HepG2 (cell line): ENCODE measurements around the gene MTO1. TPM values are rescaled to one million over a fixed set of nuclear protein-coding genes. Genes with fewer than 3 reads are reported as not detected.

Experiments
- DMAP1 ChIP-seq: IDR thresholded peaks from 2 replicates; pipeline ENCODE4 v1.6.1; 2016
- EEA1 ChIP-seq: sonication (generic); formaldehyde crosslinking; IDR thresholded peaks from 2 replicates; pipeline ENCODE4 v1.5.1; 2020; ENCODE audit warnings: mild to moderate bottlenecking, missing genetic modification reagents, borderline replicate concordance
- EP300 ChIP-seq, 3 experiments: sonication (generic) in 1 of 3; formaldehyde crosslinking in 1 of 3; IDR thresholded peaks; 2 replicates each; pipeline versions ENCODE4 v1.5.1 to v1.6.1; 2011 to 2020; ENCODE audit warnings: low read depth in 2 of 3, low read length in 2 of 3, borderline replicate concordance in 1 of 3, improper control_type of control experiment in 1 of 3, mild to moderate bottlenecking in 1 of 3, missing genetic modification reagents in 1 of 3, moderate library complexity in 1 of 3
- FOXP1 ChIP-seq, 2 experiments: fragments of 450-650 bp in 1 of 2; IDR thresholded peaks; 2 replicates each; pipeline ENCODE4 v1.6.1; 2017 to 2018; ENCODE audit warnings: antibody characterized with exemption in 1 of 2
- NCOA2 ChIP-seq: sonication (generic); formaldehyde crosslinking; IDR thresholded peaks from 2 replicates; pipeline ENCODE4 v1.8.0; 2022; ENCODE audit warnings: inconsistent platforms
- NFYB ChIP-seq: sonication (generic); formaldehyde crosslinking; IDR thresholded peaks from 2 replicates; pipeline ENCODE4 v1.4.0; 2020; ENCODE audit warnings: missing genetic modification reagents
- NFYC ChIP-seq: IDR thresholded peaks from 2 replicates; pipeline ENCODE4 v1.6.1; 2016; ENCODE audit warnings: missing genetic modification reagents, missing compliant biosample characterization
- RFX1 ChIP-seq: fragments of 450-650 bp; IDR thresholded peaks from 2 replicates; pipeline ENCODE4 v1.6.1; 2017
- SOX5 ChIP-seq: IDR thresholded peaks from 2 replicates; pipeline ENCODE4 v1.6.1; 2016; ENCODE audit warnings: borderline replicate concordance
- TEAD3 ChIP-seq: optimal IDR thresholded peaks from 2 replicates; pipeline ENCODE3; 2016; ENCODE audit warnings: borderline replicate concordance
- YY1 ChIP-seq: IDR thresholded peaks from 2 replicates; pipeline ENCODE4 v1.6.1; 2011; ENCODE audit warnings: low read length, low read depth, moderate library complexity, mild to moderate bottlenecking; ENCODE audit not compliant: insufficient read depth, insufficient replicate concordance
- ZBTB7A ChIP-seq: sonication (generic); formaldehyde crosslinking; IDR thresholded peaks from 2 replicates; pipeline ENCODE4 v1.8.0; 2022; ENCODE audit warnings: mild to moderate bottlenecking, missing genetic modification reagents
- ZNF10 ChIP-seq: sonication (generic); formaldehyde crosslinking; IDR thresholded peaks from 2 replicates; pipeline ENCODE4 v1.4.0; 2020; ENCODE audit warnings: mild to moderate bottlenecking, low read depth, missing genetic modification reagents, borderline replicate concordance
- ZNF20 ChIP-seq: sonication (generic); formaldehyde crosslinking; IDR thresholded peaks from 2 replicates; pipeline ENCODE4 v1.4.0; 2020; ENCODE audit warnings: mild to moderate bottlenecking, moderate library complexity, missing genetic modification reagents
- ZNF24 ChIP-seq: fragments of 450-650 bp; IDR thresholded peaks from 2 replicates; pipeline ENCODE4 v1.6.1; 2017; ENCODE audit warnings: antibody characterized with exemption, mild to moderate bottlenecking
- ZNF3 ChIP-seq: IDR thresholded peaks from 2 replicates; pipeline ENCODE4 v1.7.0; 2017; ENCODE audit warnings: inconsistent platforms
- ZNF557 ChIP-seq: sonication (generic); formaldehyde crosslinking; IDR thresholded peaks from 2 replicates; pipeline ENCODE4 v1.4.0; 2020; ENCODE audit warnings: missing genetic modification reagents
- ZNF567 ChIP-seq: sonication (generic); formaldehyde crosslinking; IDR thresholded peaks from 2 replicates; pipeline ENCODE4 v1.8.1; 2023; ENCODE audit warnings: mild to moderate bottlenecking, missing genetic modification reagents, borderline replicate concordance
- ZNF615 ChIP-seq: sonication (generic); formaldehyde crosslinking; IDR thresholded peaks from 2 replicates; pipeline ENCODE4 v1.5.0; 2020; ENCODE audit warnings: mild to moderate bottlenecking, missing genetic modification reagents, borderline replicate concordance
- ZNF709 ChIP-seq: sonication (generic); formaldehyde crosslinking; IDR thresholded peaks from 2 replicates; pipeline ENCODE4 v1.5.0; 2020; ENCODE audit warnings: mild to moderate bottlenecking, missing genetic modification reagents
- ZNF776 ChIP-seq: sonication (generic); formaldehyde crosslinking; IDR thresholded peaks from 2 replicates; pipeline ENCODE4 v1.4.0; 2020; ENCODE audit warnings: mild to moderate bottlenecking, missing genetic modification reagents
- polyA plus RNA-seq, 8 experiments: library from polyadenylated mRNA; depleted of rRNA in 3 of 8; stranded (reverse) in 7 of 8; unstranded in 1 of 8; fragments of >200 nt; fragmentation: Illumina TruSeq in 4 of 8; extraction: Trizol in 4 of 8; gene quantifications; 2 replicates each; pipeline versions ENCODE4 v1.2.1 to v1.2.3, GENCODE V29; 2011 to 2016; ENCODE audit warnings: low read depth in 4 of 8, missing spikeins in 1 of 8, mixed read lengths in 1 of 8; ENCODE audit not compliant: insufficient read depth in 1 of 8
- total RNA-seq, 5 experiments: library from RNA; depleted of rRNA; stranded (reverse); fragments of >200 nt; fragmentation: Illumina TruSeq; extraction: Trizol; gene quantifications; 2 replicates each; pipeline ENCODE4 v1.2.3, GENCODE V29; 2016; ENCODE audit warnings: low read depth in 1 of 5
- TF ChIP-seq, protein P1 (sequence below): sonication (generic); formaldehyde crosslinking; IDR thresholded peaks from 2 replicates; pipeline ENCODE4 v1.4.0; 2020; ENCODE audit warnings: missing genetic modification reagents
- TF ChIP-seq, protein P2 (sequence below): sonication (generic); formaldehyde crosslinking; IDR thresholded peaks from 2 replicates; pipeline ENCODE4 v1.5.0; 2020; ENCODE audit warnings: missing genetic modification reagents
- TF ChIP-seq, protein P3 (sequence below): sonication (generic); formaldehyde crosslinking; conservative IDR thresholded peaks from 2 replicates; pipeline ENCODE4 v1.5.0; 2020; ENCODE audit warnings: missing genetic modification reagents
- TF ChIP-seq, protein P4 (sequence below): sonication (generic); formaldehyde crosslinking; IDR thresholded peaks from 2 replicates; pipeline ENCODE4 v1.4.0; 2020; ENCODE audit warnings: missing genetic modification reagents

Gene MTO1
- total and polyA plus RNA-seq, 2 of the 13 experiments (the other 11 are each of a cell fraction or from before 2014, with no cell fraction given), result 21.1 to 45.3 TPM

DNA sequence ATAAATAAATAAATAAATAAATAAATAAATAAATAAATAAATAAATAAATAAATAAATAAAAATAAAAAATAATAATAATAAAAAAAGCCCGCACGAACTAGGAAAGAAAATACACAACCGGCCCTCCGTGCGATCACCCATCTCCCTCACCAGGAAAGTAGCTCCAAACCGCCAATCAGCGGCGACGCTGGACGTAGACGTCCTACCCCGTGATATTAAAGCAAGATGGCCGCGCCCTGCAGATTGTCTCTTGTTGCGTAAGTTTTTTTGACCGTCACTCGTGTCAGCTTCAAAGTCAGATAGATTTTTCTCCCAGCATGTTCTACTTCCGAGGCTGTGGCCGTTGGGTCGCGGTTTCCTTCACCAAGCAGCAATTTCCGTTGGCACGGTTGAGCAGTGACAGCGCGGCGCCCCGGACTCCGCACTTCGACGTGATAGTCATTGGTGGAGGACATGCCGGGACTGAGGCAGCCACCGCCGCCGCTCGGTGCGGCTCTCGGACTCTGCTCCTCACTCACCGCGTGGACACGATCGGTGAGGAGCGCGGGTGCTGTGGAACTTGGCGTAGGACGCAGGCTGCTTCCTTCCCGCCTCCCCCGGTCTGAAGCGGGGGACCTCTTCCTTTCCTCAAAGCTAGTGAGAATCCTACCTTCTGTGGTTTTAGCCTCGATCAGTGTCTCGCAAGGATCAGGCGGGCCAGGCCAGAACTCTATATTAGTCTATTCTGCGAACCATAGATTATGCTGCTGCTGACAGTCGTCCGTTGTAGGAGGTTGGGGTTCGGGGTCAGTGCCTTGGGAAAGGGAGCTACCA, at the start of gene MTO1 (continued):
- TF ChIP-seq ZNF10, result no peak
- peak; percentile 86 for TF ChIP-seq DMAP1 (CRISPR knock-in tag)
- TF ChIP-seq ZNF3 (CRISPR knock-in tag), result no peak
- 0 out of 2 replicates have a peak, but pooled peaks have one; percentile 32 for TF ChIP-seq ZNF557 (CRISPR knock-in tag)
- TF ChIP-seq, protein P1, sequence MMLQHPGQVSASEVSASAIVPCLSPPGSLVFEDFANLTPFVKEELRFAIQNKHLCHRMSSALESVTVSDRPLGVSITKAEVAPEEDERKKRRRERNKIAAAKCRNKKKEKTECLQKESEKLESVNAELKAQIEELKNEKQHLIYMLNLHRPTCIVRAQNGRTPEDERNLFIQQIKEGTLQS (CRISPR knock-in tag), result 0 out of 2 replicates have a peak, but pooled peaks have one; percentile 19
- peak; percentile 77 for TF ChIP-seq NFYC (CRISPR knock-in tag)
- no peak for TF ChIP-seq ZNF24
- TF ChIP-seq RFX1, result no peak
- TF ChIP-seq ZNF709 (CRISPR knock-in tag), result 0 out of 2 replicates have a peak, but pooled peaks have one; percentile 8
- peak; percentile 43 for TF ChIP-seq ZBTB7A (CRISPR knock-in tag)
- TF ChIP-seq, protein P2, sequence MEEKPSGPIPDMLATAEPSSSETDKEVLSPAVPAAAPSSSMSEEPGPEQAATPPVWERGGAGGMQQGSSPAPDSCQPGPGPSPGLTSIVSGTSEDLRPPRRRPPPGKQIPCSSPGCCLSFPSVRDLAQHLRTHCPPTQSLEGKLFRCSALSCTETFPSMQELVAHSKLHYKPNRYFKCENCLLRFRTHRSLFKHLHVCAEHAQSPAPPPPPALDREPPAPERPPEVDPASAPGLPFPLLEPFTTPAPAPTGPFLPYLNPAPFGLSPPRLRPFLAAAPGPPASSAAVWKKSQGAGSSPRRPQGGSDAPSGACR (CRISPR knock-in tag), result 0 out of 2 replicates have a peak, but pooled peaks have one; percentile 40
- TF ChIP-seq NFYB (CRISPR knock-in tag), result peak; percentile 79
- TF ChIP-seq, protein P3, sequence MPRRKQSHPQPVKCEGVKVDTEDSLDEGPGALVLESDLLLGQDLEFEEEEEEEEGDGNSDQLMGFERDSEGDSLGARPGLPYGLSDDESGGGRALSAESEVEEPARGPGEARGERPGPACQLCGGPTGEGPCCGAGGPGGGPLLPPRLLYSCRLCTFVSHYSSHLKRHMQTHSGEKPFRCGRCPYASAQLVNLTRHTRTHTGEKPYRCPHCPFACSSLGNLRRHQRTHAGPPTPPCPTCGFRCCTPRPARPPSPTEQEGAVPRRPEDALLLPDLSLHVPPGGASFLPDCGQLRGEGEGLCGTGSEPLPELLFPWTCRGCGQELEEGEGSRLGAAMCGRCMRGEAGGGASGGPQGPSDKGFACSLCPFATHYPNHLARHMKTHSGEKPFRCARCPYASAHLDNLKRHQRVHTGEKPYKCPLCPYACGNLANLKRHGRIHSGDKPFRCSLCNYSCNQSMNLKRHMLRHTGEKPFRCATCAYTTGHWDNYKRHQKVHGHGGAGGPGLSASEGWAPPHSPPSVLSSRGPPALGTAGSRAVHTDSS (CRISPR knock-in tag), result no peak
- TF ChIP-seq SOX5 (CRISPR knock-in tag), result no peak
- TF ChIP-seq ZNF776 (CRISPR knock-in tag), result no peak
- TF ChIP-seq, protein P4, sequence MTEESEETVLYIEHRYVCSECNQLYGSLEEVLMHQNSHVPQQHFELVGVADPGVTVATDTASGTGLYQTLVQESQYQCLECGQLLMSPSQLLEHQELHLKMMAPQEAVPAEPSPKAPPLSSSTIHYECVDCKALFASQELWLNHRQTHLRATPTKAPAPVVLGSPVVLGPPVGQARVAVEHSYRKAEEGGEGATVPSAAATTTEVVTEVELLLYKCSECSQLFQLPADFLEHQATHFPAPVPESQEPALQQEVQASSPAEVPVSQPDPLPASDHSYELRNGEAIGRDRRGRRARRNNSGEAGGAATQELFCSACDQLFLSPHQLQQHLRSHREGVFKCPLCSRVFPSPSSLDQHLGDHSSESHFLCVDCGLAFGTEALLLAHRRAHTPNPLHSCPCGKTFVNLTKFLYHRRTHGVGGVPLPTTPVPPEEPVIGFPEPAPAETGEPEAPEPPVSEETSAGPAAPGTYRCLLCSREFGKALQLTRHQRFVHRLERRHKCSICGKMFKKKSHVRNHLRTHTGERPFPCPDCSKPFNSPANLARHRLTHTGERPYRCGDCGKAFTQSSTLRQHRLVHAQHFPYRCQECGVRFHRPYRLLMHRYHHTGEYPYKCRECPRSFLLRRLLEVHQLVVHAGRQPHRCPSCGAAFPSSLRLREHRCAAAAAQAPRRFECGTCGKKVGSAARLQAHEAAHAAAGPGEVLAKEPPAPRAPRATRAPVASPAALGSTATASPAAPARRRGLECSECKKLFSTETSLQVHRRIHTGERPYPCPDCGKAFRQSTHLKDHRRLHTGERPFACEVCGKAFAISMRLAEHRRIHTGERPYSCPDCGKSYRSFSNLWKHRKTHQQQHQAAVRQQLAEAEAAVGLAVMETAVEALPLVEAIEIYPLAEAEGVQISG (CRISPR knock-in tag), result peak; percentile 65
- TF ChIP-seq YY1, result peak; percentile 97
- no peak for TF ChIP-seq ZNF615
- TF ChIP-seq NCOA2, result no peak
- 0 out of 4 replicates have a peak, but pooled peaks of 1 of the 2 experiments have one; percentile 20 for TF ChIP-seq EP300 (IDR thresholded peaks at IDR 0.05; ENCODE audit: low read depth in 2 of 2, low read length in 2 of 2)
- 0 out of 2 replicates have a peak, but pooled peaks have one; percentile 36 for TF ChIP-seq EP300 (CRISPR knock-in tag; IDR thresholded peaks at IDR 0.05; ENCODE audit: borderline replicate concordance)
- peak; percentile 33 for TF ChIP-seq TEAD3 (CRISPR knock-in tag)
- no peak for TF ChIP-seq EEA1 (CRISPR knock-in tag)
- TF ChIP-seq FOXP1 (IDR thresholded peaks at IDR 0.05), result no peak
- TF ChIP-seq FOXP1 (CRISPR knock-in tag; IDR thresholded peaks at IDR 0.05), result no peak
- no peak for TF ChIP-seq ZNF567 (CRISPR knock-in tag)
- TF ChIP-seq ZNF20 (CRISPR knock-in tag), result no peak
